DMS79 treated with DMSO at 0.1 percent for 48 hours (cell line): ENCODE data around the gene PXYLP1.

Experiments used
- DNase-seq: peaks from one replicate; lab custom pipeline; 2025; lab: John Stamatoyannopoulos, UW

The PXYLP1 gene

DNA sequence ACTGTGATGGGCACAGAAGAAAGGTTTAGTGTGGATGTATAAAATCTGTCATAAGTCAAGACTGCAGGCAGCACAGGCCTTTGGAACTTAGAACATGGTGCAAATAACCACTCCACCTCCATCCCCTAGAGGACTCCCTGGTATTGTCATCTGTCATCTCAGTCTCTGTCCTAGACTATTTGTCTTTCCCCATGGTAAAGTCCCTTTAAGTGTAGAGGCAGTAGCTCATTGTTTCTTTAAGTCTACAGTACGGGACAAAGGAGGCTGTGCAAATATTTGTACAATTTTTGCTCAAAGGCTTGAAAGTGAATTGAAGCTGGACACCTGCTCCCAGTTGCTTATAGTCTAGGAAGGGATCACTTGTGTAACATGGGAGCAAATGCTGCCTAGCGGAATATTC is 3.2 kb upstream of the PXYLP1 start:
- no peak for DNase-seq

DNA sequence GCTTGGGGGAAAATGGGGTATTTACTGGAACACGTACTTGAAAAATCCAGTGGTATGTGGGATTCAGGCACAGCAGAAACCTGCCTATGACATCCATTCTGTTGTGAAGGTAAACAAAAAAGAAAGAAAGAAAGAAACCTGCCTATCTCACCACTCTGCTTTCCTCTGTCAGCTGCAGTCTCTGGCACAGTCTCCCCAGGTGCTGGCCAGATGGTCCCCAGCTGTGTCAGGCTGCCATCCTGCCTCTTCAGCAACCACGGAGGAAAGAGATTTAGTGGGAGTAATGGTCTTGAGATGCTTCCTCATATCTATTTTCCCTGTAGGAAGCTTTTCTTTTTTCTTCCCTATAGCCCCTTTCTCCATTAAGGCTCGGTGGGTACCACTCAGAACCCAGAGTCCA is 2.5 kb upstream of the PXYLP1 start:
- DNase-seq, result no peak

DNA sequence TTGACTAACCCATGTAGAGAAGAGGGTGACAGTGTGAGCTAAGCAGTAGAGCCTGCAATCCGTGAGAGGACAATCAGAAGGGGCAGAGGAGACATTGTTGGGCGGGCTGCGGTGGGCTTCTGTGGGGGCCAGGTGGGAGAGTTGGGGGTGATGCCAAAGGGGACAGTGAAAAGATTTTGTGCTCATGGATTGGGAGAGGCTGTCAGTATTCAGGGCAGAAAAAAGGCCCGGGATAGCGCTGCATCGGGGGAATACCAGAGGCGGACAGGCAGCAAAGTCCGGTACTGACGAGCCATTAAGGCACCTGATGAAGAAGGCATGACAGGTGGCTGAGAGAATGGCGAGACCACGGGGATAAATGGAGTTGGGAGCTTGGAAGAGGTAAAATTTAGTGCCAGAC is 1.3 kb upstream of the PXYLP1 start:
- DNase-seq, result no peak

DNA sequence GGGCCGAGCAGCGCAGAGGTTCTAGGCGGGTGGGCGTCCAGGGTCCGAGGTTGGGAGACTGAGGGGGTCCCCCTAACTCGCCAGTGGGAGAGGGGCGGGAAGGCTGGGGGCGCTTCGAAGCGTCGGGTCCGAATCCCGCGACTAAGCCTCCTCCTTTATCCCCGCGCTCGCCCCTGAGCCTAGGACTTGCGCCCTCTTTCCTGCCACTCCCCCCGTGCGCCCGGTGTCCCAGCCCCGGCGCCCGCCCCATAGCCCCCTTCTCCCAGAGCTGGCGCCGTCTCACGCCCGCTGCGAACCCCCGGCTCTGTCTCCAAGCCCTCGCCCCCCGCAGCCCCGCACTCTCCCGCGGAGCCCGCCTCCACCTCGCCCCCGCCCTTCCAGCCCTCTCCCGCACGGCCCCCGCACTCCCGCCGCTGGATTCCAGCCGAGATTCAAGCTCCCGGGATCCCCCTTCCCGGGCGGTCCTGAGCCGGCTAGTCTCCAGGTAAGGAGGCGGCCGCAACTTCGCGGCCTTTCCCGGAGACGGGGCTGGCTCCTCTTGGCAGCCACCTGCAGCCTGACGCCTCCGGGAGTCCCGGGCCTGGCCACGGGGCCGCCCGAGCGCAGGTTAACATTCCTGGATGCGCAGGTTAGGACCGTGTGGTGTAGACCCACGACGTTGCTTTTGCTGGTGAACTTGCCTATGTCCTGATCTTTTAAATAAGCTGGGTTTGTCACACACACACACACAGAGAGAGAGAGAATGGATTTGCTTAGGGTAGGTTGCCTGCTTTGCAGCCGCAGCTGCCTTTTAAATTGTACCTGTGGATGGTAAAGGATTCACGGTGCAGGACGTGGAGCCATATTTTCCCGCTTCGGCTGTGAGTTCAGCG is 563 bp downstream of the PXYLP1 start:
- DNase-seq, result peak; percentile 46

DNA sequence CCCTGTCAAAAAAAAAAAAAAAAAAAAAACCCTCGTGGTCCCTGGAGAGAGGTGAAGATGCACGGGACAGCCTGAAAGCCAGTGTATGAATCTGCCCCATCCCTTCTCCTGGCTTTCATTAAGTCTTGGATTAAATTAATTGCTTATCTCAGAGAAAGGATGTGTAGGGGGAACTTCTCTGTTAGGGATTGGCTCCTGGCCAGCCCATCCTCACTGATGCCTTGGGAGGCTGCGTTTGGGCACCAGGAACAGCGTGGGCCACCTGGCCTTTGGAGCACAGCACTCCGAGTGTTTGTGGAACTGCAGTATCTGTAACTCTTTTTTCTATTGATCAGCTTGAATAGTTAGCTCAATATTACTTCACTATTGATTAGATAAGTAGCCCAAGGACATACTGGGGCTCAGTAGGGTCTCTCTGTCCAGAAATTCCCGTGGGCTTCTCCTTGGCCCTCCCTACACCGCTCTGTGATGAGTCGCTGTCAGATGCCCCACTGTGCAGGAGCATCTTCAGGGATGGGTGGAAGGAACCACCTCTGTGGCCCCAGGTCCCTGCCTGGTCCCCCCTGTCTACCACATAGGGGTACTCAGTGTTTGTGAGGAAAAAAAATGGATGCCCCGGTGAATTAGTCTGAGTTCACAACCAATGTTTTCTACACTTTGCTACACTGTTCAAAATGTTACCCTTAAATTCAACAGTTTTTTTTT is 2.0 kb downstream of the PXYLP1 start:
- DNase-seq, result no peak

DNA sequence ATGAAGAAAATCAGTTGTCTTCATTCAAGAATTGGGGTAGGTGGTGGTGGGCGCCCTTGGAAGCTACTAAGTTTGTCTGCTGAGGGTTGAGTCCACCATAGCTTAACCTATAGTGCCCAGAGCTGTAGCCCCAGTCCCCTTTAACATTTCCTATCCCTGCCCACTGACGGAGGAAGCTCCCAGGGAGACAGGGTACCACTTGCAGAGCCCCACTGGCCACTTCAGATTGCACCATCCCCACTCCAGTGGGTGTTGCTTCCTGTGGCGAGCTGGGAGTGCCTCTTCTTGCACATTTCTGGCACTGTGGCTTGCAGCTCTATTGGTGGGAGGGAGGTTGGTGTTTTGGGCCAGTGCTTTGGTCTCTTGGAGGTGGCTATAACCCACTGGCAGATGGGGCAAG is 2.7 kb downstream of the PXYLP1 start:
- DNase-seq, result no peak

DNA sequence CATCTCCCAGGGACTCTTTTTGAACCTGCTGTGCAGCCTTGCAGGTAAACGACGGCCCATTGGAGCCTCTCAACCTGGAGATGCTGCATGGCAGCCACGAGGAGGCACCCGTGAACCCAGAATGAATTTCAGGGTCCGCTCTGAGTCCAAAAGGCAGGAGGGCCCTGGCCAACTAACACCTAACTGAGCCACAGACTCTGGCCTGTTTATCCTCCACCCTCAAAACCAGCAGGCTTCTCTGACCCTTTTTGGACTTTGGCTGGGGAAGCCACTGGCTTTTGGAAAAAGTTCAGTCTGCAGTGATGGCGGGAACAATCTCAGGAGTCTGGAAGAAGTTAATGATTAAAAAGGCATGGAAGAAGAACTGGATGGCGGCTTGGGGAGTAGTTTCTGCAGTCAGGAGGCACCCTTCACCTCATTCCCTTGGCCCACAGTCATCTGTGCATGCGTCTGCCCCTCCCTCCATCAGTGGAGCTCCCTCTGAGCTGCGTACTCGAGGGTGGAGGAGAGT is 4.1 kb downstream of the PXYLP1 start:
- DNase-seq, result no peak

DNA sequence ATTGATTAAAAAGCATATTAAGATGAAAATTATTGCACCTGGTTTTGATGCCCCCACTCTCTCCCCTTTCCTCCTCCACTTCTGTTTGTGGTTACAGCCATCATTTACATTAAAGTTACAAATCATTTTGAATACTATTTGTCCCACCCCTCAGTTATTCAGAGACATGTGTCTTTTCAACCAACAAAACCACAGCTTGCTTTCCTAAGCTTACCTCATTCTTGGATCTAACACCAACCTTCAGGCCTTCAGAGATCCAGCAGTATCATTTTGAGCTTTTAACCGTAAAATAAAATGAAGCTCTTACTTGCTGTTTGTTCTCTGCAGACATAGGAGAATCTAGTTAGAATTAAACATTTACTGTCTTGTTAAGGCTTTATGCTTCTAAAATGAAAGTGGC is 4.7 kb downstream of the PXYLP1 start:
- DNase-seq, result peak; percentile 18

DNA sequence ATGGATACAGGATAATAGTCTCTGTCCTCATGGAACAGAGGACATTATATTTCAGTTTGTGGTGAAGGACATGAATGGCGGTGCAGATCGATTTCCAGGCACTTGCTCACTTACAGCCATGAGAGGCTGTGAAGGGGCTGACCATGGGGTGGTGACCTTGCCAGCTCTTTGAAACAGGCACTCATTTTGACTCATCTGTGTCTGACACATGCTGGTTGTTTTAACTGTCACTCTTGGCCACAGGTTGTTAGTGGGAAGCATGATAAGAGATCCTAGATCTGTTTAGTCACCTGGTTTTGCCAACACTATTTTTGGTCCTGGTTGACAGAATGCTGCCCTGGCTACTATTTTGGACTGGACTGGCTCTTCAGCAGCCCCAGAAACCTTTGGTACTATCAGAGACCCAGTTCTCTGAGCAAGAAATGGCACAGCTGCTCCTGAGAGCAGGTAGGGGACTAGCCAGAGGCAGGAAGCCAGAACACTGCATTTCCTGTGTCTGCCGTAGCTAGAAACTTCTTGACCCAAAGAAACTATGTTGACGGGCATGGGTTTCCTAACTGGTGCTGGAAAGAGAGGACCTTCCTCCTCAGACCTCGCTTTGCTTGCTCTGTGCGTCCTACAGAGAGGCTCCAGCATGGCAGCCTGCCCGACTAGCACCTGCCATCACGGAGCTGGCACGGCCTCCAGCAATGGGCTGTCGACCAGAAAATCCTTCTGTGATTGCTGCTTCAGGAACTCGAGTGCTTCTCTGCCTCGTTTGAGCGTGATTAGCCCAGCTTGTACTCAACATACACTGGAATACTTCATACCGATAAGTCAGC is 6.3 kb downstream of the PXYLP1 start:
- DNase-seq, result peak; percentile 95

DNA sequence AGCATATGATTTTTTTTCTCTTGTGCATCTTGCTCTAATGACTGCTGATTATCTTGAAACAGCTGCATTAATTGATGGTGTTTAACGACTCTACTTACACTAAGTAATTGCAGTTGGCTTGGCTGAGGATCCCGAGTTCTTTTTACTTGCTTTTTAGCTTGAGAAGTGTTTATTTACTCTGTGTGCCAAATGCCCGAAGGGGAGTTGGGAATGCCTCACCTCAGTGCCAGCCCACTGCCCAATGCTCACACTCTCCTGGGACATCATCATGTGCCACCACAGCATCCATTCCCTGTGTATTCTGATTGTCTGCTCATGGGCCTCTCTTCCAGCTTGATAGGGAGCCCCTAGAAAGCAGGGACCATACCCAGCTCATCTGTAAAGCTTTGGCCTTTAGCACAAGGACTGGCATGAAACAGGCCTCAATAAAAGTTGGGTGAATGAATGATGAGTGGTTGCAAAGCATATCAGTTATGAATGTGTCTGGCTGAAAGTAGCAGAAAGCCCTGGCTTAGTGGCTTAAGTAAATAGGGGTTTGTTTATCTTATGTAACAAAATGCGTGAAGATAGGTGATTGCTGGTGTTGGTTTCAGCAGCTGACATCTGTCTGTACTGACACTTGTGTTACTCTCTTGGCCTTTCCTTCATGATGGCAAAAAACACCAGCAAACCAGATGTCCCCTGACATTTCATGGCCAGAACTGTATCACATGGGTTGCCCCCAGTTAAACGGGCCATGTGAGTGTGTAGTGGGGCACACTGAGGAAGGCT is 8.1 kb downstream of the PXYLP1 start:
- DNase-seq, result peak; percentile 93

DNA sequence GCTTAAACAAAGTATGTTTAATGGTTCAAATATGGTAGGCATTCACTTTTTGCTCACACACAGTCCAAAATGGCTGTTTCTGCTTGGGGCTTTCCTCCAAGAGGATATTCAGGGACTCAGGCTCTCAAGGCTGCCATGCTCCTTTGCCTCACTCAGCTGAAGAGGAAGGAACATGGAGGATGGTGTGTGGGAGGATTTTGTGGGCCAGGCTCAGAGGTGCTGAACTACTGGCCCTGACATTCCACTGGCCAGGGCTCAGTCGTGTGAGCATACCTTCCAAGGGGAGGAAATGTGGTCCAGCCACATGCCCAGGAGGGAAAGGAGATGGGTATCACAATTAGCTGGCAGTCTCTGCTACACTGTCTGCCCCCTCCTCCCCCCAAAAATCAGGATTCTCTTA is 8.7 kb downstream of the PXYLP1 start:
- DNase-seq, result peak; percentile 53

DNA sequence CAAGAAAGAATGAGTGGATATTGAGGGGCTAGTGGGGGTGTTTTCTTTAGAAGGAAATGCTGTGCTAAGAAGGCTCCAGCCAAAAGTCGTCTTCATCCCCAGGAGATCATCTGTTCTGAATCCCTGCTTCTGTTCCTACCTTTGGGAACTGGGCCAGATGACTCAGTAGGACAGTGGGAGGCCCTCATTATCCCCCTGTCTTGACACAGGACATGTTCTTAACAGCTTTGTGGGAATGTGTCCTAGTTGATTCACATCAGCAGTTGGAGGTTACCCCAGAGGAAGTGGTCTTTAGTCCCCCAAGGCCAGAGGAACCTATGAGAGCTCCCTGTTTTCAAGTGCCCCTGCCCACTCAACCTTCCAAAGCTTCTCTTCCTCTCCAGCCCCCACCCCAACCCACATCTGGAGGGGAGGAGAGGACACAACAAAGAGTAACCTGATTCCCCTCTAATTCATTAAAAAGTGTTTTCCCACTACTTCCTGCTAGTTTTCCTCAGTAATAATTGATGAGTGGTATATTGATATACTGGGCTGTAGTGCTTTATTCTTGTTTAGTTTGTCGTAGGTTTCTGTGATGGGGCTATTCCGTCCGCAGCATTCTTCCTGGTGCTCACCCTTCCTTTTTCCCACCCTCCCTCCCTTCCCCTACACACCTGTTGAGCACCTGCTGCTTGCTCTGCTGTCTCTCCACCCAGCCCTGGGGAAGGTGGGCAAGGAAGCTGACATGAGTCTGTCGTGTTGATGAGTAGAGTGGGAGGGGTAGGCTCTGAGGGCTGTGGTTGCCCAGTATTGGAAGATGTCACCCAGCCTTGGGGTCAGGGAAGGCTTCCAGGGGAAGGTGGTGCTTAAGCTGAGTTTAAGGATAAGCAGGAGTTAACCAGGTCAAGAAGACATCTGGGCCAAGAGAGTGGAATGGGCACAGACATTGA is 9.3 kb downstream of the PXYLP1 start:
- peak; percentile 37 for DNase-seq

DNA sequence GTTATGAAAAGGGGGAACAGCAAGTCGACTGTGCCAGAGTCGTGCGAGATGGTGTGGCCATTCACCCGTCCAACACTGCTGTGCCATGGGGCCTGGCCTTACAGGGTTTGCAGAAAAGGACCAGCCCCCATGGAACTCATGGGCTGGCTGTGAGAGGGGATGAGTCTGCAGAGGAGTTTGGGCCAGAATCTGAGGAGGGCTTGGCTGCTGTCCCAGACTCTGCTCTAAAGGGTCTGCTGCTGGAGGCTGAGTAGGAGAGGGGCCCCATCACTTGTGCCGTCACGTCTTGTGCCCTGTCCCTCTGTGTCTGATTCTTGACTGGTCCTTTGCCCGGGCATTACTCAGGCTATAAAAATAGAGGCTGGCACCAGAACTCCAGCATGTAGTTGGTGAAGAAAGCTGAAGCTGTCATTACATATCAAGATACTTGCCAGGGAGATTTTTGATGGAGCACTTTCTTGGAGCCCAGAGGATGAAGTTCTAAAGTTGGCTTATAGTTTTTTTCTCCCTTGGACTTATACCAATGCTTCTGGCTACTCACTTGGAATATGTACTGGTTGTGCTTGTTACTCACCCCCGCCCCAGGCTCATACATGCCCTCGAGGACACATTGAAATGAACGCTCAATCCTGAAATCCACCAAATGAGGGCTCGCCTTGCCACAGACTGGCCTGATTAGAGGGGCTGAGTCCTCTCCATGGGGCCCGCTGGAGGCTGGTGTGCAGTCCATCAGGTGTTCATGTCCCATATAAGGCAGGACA is 10.2 kb downstream of the PXYLP1 start:
- DNase-seq, result peak; percentile 21

DNA sequence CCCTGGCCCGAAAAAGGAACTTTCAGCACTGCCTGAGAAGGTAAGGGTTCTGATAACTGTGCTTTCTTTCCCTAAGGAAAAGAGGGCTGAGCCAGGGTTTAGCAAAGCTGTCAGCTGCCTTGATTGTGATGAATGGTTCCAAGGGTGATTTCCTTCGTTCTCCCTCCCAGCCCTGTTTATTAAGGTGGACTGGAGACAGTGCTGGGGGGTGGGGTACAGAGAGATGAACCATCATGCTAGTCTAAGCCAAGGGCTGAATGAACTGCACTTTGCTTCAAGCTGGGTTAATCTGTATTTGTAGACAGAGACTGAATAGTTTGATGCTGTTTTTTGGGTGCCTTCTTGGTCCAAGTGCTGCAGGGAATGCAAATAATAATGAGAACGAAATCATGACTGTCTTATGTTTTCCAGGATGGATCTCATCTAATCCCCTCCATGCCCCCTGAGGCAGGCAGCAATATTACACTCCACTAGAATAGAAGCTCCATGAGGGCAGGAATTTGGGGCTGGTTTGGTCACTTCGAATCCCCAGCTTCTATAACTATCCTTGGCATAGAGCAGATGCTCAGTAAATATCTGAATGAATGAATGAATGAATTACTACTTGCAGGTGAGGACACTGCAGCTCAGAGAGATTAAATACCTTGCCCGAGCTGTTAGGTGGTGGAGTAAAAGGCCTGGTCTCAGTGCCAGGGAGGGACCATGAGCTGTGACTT is 10.9 kb downstream of the PXYLP1 start:
- no peak for DNase-seq

DNA sequence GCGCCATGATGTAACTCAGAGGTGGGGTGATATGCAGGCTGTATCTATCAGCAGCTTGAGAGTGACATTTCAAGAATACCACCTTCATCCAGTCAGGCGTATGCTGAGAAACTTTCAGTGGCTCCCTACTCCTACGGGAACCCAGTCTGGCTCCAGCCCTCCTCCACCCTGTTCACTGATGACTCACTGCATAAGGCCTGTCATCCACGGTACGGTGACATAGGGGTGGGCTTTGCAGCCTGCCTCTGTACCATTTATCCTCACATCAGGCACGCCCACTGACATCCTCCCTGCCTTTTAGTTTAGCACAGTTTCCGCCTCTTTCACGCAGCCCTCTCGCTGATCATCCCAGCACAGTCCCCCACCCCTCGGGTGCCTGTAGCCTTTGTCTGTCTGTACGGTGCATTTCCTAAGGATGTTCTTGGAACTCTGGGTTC is 11.7 kb downstream of the PXYLP1 start:
- DNase-seq, result no peak

DNA sequence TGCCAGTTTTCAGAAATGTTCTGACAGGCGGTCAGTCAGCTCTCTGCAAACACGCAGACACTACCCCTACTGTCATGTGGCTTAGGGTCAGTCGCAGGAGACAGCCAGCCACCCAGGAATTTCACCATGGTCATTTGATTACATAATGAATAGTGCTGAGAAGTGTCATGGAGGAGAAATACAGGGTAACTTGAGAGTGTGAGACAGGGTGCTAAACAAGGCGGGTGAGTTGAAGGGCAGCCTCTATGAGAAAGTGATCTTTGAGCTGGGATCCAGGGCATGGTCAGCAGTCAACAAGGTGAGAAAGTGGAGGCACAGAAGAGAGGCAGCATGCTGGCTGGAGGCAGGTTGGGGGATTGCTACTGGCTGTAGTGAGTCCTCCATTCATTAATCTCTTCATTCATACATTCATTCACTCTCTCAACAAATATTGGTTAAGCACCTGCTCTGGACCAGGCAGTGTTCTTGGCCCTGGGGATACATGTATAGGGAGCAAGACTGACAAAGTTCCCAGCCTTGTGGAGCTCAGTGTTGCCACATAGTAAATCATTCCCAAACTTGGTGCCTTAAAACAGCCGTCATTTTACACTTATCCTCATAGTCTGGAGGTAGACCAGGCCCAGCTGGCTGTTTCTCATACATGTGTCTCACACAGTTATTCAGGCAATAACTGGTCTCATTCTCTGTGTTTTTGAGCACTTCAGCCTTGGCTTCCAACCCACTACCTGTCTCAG is 14.8 kb downstream of the PXYLP1 start:
- no peak for DNase-seq

DNA sequence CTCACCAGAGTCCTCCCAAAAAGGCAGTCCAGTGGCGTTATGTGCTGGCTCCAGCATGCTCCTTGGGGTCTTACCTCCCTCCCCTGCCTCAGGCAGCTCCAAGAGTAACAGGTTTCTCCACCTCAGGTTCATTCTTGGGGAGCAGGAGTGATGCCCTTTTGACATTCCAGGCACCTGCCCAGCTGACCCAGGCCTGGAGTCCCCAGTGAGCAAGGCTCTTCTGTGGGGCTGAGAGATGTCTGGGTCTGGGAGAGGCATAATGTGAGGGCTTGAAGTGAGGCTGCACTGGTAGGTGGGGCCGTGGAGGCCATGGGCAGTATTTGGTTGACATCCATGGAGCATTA is 15.3 kb downstream of the PXYLP1 start:
- DNase-seq, result no peak

DNA sequence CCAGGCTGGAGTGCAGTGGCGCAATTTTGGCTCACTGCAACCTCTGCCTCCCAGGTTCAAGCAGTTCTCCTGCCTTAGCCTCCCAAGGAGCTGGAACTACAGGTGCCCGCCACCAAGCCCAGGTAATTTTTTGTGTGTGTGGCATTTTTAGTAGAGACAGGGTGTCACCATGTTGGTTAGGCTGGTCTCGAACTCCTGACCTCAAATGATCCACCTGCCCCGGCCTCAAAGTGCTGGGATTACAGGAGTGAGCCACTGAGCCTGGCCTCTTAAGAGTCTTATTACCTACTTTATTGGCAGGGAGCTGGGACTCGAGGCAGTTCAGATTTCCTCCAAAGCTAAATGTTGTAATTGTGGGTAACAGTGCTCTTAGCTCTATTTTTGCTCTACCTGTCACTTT is 16.4 kb downstream of the PXYLP1 start:
- no peak for DNase-seq
